Nephron progenitor cell (in vitro differentiated cells): Measurements from ENCODE around the gene PIK3CD.

Experiments
- DNase-seq: peaks from one replicate; pipeline ENCODE4 v3.0.0; 2021
- H3K27ac Mint-ChIP-seq: 2 replicates; pipeline ENCODE4 v1.8.0; 2021; ENCODE audit warnings: mild to moderate bottlenecking, moderate library complexity, mixed read lengths
- H3K27me3 Mint-ChIP-seq: 2 replicates; pipeline ENCODE4 v1.8.0; 2021; ENCODE audit warnings: mild to moderate bottlenecking, low read depth, mixed read lengths; ENCODE audit not compliant: poor library complexity
- H3K36me3 Mint-ChIP-seq: 2 replicates; pipeline ENCODE4 v1.8.0; 2021; ENCODE audit warnings: low read depth, mixed read lengths
- H3K4me1 Mint-ChIP-seq: 2 replicates; pipeline ENCODE4 v1.8.0; 2021; ENCODE audit warnings: mixed read lengths
- H3K4me3 Mint-ChIP-seq: 2 replicates; pipeline ENCODE4 v1.8.0; 2021; ENCODE audit warnings: mild to moderate bottlenecking, moderate library complexity, mixed read lengths
- H3K9me3 Mint-ChIP-seq: 2 replicates; pipeline ENCODE4 v1.8.0; 2021; ENCODE audit warnings: mild to moderate bottlenecking, moderate library complexity, mixed read lengths
- TF ChIP-seq, protein P1 (sequence below): fragments of 200-600 bp; sonication (generic); IDR thresholded peaks from 2 replicates; pipeline ENCODE4 v1.5.0; 2021; ENCODE audit warnings: antibody characterized with exemption

Gene PIK3CD

GRCh38 chr1:9700340-9700739 lies 48.8 kb downstream of the PIK3CD start:
- H3K36me3 Mint-ChIP-seq = no peaks in the 10 kb centered on the region
- H3K4me1 Mint-ChIP-seq = peaks cover 18% of the 10 kb centered on the region
- peaks cover 10% of the 10 kb centered on the region for H3K27me3 Mint-ChIP-seq
- DNase-seq = no peak
- no peak overlapping the region for H3K4me3 Mint-ChIP-seq
- peak overlapping the region; percentile 27 for H3K27ac Mint-ChIP-seq
- TF ChIP-seq, protein P1, sequence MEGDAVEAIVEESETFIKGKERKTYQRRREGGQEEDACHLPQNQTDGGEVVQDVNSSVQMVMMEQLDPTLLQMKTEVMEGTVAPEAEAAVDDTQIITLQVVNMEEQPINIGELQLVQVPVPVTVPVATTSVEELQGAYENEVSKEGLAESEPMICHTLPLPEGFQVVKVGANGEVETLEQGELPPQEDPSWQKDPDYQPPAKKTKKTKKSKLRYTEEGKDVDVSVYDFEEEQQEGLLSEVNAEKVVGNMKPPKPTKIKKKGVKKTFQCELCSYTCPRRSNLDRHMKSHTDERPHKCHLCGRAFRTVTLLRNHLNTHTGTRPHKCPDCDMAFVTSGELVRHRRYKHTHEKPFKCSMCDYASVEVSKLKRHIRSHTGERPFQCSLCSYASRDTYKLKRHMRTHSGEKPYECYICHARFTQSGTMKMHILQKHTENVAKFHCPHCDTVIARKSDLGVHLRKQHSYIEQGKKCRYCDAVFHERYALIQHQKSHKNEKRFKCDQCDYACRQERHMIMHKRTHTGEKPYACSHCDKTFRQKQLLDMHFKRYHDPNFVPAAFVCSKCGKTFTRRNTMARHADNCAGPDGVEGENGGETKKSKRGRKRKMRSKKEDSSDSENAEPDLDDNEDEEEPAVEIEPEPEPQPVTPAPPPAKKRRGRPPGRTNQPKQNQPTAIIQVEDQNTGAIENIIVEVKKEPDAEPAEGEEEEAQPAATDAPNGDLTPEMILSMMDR = no peak
- peaks cover 8% of the 10 kb centered on the region for H3K9me3 Mint-ChIP-seq

DNA sequence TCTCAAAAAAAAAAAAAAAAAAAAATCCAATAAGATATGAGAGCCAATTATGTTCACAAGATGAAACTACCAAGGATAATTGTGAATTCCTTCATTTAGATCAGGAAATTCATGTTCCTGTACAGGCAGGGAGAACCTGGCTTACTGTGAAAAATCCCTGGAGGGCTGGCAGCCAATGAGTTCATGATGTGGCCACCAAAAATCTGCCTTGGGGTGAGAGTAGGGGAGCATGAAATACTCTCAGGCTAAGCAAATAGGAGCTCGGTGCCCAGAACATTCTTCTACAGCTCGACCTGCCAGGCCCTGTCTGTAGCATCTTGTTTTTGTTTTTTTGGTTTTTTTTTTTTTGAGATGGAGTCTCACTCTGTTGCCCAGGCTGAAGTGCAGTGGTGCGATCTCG lies 50.1 kb downstream of the PIK3CD start:
- Mint-ChIP-seq H3K27ac (no peak overlapping the region), H3K4me1 (peaks cover 18% of the 10 kb centered on the region)

DNA sequence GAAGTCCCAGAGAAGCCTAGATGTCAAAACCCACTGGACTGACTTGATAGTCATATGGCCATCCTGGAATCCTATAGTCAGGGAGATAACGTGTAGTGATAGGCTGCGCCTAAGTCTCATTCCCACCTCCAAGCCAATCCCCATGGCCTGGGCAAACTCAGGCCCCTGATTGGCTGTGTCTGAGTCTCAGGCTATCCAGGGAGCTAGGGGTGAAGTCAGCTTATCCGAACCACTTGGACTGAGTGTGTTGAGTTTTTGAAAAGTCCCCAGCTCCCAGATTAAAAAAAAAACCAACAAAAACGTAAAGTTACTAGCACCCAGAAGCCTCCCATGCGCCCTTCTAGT lies 51.6 kb downstream of the PIK3CD start:
- H3K27ac Mint-ChIP-seq = no peak overlapping the region
- H3K36me3 Mint-ChIP-seq = no peaks in the 10 kb centered on the region
- no peak for DNase-seq
- peaks cover 8% of the 10 kb centered on the region for H3K9me3 Mint-ChIP-seq
- peaks cover 16% of the 10 kb centered on the region for H3K27me3 Mint-ChIP-seq
- TF ChIP-seq, protein P1 = no peak
- no peak overlapping the region for H3K4me3 Mint-ChIP-seq
- H3K4me1 Mint-ChIP-seq = peaks cover 18% of the 10 kb centered on the region

More for the DNA sequence above, 50.1 kb downstream of the PIK3CD start:
- H3K4me3 Mint-ChIP-seq = no peak overlapping the region
- peaks cover 13% of the 10 kb centered on the region for H3K27me3 Mint-ChIP-seq
- H3K9me3 Mint-ChIP-seq = peaks cover 8% of the 10 kb centered on the region
- TF ChIP-seq, protein P1 = no peak
- no peak for DNase-seq
- H3K36me3 Mint-ChIP-seq = no peaks in the 10 kb centered on the region

DNA sequence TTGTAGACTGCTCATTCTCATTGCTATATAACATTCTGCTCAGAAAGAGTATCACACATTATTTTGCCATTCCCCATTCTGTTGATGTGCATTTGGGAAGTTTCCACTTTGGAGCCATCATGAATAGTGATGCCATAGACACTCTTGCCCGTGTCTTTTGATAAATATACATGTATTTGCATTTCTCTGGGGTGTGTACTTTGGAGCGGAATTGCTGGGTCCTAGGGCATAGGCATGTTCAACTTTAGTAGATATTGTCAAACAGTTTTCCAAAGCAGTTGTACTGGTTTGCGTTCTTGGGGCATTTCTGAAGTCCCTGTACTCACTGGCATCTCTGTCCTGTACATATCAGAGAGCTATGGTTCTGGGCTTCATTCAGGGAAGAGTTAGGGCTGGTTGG lies 52.1 kb downstream of the PIK3CD start:
- no peak overlapping the region for H3K4me3 Mint-ChIP-seq
- H3K9me3 Mint-ChIP-seq = peaks cover 8% of the 10 kb centered on the region
- DNase-seq = no peak
- peaks cover 18% of the 10 kb centered on the region for H3K4me1 Mint-ChIP-seq
- TF ChIP-seq, protein P1 = no peak
- no peak overlapping the region for H3K27ac Mint-ChIP-seq
- no peaks in the 10 kb centered on the region for H3K36me3 Mint-ChIP-seq
- H3K27me3 Mint-ChIP-seq = peaks cover 16% of the 10 kb centered on the region

DNA sequence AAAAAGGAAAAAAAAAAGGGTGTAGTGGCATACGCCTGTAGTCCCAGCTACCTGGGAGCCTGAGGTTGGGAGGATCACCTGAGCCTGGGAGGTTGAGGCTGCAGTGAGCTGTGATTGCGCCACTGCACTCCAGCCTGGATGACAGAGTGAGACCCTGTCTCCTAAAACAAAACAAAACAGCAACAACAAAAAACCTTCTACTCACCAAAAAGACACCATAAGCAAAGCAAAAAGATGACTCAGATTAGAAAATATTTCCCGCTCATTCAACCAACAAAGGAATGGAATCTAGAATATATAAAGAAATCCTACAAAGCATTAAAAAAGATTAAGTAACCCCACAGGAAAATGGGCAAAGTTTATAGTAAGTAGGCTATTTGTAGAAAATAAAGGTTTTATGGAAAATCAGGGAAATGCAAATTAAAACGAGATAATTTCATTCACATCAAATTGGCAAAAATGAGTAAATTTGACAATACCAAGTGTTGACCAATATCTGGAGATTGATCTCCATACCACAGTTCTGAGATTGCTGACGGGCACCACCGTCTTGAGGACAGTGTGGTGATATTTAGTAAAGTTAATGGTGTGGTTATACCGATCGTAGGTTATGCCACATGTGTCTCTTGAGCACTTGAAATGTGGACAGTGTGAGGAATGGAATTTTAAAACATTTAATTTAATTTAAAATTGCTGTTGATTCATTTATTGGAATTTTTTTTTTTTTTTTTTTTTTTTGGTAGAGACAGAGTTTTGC lies 54.0 kb downstream of the PIK3CD start:
- Mint-ChIP-seq H3K9me3 (peaks cover 8% of the 10 kb centered on the region), H3K27me3 (peaks cover 8% of the 10 kb centered on the region), H3K4me1 (peaks cover 7% of the 10 kb centered on the region), H3K36me3 (no peaks in the 10 kb centered on the region), H3K27ac (no peak overlapping the region), H3K4me3 (no peak overlapping the region)
- TF ChIP-seq, protein P1 = no peak
- DNase-seq = no peak

GRCh38 chr1:9706178-9706577 lies 54.6 kb downstream of the PIK3CD start:
- Mint-ChIP-seq H3K9me3 (peaks cover 8% of the 10 kb centered on the region), H3K27me3 (peaks cover 8% of the 10 kb centered on the region), H3K4me3 (no peak overlapping the region), H3K4me1 (peaks cover under 1% of the 10 kb centered on the region), H3K27ac (no peak overlapping the region), H3K36me3 (no peaks in the 10 kb centered on the region)
- no peak for DNase-seq
- TF ChIP-seq, protein P1 = no peak
